Lung microvascular endothelial cell (primary cell): Measurements from ENCODE around the gene TBC1D21. TPM values are rescaled to one million over a fixed set of nuclear protein-coding genes. Genes with fewer than 3 reads are reported as not detected.

Experiments used
- DNase-seq, 2 donors: peaks; one replicate each; pipeline versions ENCODE4 v3.0.0 to v3.0.0-alpha.2; 2010; ENCODE audit warnings: low read depth in 2 of 2
- total RNA-seq: library from RNA; depleted of rRNA; stranded (reverse); fragments of >200 nt; gene quantifications from 2 replicates; pipeline ENCODE4 v1.2.1, GENCODE V29; 2014

TBC1D21 gene
- total RNA-seq, 1 donor from 2014 or later = not detected

DNA sequence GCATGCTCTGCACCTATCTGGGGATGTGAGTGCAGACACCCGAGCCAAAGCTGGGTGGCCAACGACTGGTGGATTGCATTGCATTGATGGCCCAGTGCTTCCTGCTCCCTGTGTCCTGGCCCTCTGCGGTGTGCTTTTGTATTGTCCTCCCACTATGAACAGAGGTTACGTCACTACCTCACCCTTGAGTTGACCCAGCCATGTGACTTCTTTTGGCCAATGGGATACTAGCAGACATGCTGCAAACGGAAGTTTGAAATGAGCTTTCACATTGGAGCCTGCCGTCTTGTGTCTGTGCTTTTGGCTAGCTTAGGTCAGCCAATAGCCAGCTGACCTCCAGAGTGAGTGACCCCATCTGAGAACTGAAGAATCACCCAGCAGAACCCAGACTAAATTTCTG, 15.3 kb upstream of the TBC1D21 start:
- no peak for DNase-seq

GRCh38 chr15:73862276-73862675, 11.1 kb upstream of the TBC1D21 start:
- no peak for DNase-seq

DNA sequence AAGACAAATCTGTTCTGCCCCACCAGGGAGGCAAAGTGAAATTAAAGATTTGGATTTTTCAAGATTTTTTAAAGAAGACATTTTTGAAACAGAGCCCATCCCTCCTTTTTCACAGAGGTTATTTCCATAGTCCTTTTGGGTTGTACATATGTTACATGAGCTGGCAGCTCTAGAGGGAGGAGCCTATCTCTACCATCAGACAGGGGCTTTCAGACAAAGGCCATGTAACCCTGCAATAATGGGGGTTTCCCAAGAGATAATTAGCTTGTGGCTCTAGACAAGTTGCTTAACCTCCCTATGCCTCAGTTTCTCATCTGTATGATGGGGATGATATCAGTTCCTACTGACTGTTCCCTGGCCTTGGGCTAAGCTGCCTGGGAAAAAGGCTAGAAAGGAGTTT, 8.0 kb upstream of the TBC1D21 start:
- DNase-seq = no peak

GRCh38 chr15:73865904-73866303, 7.5 kb upstream of the TBC1D21 start:
- no peak for DNase-seq

GRCh38 chr15:73866481-73866880, 6.9 kb upstream of the TBC1D21 start:
- no peak for DNase-seq

DNA sequence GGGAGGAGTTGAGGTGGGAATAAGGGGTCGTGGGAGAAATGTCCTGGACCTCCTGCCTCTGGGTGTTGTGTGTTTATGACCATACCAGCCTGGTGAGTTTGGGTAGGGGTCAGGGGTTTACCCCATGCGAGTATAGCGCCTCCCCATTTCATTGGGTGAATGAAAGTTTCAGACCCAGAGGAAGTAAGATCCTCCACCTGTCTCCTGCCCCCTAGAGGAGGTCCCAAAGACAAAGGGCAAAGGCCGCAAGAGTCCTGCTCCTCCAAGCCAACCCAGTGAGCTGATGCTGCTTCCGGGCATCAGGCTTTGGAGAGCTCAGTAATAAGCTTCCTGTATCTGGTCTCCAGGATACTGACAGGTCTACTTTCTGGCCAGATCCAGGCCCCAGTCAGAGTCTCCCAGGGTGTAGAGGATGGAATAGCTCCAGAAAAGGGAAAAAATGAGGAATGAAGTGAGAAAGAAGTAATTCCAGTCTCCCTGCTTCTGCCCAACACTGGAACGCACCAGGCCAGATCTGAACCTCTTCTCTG, 6.4 kb upstream of the TBC1D21 start:
- DNase-seq = no peak

DNA sequence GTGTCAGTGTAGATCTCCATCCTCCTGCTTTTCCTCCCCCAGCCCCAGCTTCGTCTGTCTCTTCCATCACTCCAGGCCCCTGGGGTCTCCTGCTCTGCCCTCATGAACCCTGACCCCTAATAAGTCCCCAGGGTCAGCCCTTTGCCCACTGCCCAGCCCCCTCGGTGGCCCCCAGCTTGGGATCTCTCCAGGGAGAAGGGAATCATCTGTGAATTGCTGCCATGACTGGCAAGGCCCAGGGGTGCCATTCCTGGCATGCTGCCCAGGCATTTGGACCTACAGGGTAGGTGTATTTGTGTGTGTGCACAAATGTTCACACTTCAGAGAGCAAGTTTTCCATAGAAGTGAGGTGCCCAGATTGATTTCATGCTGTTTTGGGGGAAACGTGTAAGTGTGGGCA, 5.9 kb upstream of the TBC1D21 start:
- DNase-seq = no peak

- no peak for DNase-seq
Measured at GRCh38 chr15:73867956-73868355, 5.4 kb upstream of the TBC1D21 start.

DNA sequence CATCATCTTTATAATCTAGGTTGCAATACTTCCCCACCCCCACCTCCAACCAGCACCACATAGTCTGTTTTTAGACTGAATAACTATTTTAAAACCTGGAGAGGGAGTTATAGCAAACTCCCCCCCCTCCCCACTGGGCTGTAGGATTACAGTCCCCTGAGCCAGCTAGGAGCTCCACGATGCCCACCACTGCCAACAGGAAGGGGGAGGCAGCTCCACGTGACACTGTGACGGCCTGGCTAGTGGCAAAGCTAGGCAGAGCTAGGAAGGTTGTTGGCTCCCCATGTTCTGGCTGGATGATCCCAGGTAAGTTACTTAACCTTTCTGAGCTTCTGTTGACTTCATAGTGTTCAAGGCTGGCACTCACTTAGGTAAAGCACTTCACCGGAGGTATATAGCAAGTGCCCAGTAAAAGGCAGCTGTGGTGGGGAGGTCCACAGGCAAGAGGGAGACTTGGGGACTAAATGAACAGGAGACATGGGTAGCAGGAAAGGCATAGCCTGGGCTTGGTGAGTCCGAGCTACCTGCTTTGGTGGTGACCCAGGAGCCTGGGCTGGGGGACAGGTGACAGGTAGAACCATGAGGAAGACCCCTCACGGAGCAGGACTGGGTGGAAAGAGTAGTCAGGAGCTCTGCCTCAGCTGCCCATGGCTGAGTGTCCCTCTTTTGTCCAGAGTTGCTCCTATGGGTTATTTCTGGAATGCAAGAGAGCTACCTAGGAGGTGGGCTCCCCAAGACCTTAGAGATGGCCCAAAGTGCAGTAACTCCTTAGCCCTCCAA, 4.0 kb upstream of the TBC1D21 start:
- no peak for DNase-seq

DNA sequence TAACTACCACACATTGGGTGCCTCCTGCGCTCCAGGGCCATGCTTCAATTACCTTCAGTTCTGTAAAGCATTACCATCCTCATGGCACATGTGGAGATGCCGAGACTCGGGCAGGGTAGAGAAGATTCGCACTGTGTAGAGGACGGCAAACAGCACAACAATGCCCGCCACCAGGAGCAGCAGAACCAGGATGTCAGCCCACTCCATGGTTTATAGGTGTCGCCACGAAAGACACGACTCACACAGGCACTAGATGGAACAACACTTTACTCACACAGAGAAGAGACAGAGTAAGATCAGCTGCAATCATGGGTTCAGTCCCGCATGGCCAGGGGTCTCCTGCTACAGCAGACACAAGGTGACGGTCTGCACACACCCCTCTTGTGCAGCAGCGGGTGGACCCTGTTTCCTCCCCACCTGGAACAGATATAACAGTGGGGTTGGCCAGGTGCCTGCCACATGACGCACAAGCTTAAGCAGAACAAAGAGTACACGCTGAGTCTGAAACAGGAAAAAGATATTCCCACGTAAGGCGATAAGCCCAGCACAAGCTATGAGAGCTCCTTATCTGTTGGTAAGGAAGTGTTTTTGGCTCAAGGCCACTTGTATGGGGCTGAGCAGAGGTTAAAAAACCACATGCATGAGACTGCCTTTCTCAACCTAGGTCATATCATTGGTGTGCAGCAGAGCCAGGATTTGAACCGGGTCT, 2.5 kb upstream of the TBC1D21 start:
- DNase-seq = peak in 1 of 2 donors; percentile 41

- DNase-seq = no peak
Measured at GRCh38 chr15:73872346-73872745, 1.0 kb upstream of the TBC1D21 start.

- peak; percentile 68 to 75 for DNase-seq
Measured at GRCh38 chr15:73873889-73874511, 636 bp downstream of the TBC1D21 start.

GRCh38 chr15:73879426-73879825, 6.1 kb downstream of the TBC1D21 start:
- no peak for DNase-seq

GRCh38 chr15:73881579-73882320, 8.4 kb downstream of the TBC1D21 start:
- no peak for DNase-seq

DNA sequence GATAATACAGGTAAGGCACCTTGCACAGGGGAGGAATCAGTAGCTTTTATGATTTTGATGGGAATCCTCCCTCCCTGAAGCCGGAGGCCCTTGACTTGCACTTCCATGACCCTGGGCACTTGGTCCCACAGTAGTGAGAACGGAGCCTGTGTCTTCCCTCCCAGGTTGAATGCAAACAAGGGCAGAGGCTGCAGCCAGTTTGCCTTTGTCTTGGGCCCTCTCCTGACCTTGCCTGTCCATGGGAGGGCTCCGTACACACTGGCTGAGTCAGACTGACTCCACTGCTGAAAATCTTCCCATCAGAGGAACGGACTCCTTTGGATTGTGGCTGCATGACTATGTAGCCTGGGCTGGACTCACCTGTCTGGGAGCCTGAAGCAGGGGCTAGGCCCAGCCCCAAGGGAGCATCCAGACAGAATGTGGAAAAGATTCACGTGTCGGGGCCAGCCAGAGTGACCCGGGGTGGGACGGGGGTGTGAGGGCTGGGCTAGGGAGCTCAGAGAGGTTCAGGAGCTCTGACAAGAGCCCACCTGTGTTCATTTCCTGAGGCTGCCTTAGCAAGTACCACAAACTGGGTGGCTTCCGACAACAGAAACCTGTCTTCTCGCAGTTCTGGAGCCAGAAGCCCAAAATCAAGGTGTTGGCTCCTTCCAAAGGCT, 9.5 kb downstream of the TBC1D21 start:
- DNase-seq = no peak

- no peak for DNase-seq
Measured at GRCh38 chr15:73884159-73884558, 10.8 kb downstream of the TBC1D21 start.

DNA sequence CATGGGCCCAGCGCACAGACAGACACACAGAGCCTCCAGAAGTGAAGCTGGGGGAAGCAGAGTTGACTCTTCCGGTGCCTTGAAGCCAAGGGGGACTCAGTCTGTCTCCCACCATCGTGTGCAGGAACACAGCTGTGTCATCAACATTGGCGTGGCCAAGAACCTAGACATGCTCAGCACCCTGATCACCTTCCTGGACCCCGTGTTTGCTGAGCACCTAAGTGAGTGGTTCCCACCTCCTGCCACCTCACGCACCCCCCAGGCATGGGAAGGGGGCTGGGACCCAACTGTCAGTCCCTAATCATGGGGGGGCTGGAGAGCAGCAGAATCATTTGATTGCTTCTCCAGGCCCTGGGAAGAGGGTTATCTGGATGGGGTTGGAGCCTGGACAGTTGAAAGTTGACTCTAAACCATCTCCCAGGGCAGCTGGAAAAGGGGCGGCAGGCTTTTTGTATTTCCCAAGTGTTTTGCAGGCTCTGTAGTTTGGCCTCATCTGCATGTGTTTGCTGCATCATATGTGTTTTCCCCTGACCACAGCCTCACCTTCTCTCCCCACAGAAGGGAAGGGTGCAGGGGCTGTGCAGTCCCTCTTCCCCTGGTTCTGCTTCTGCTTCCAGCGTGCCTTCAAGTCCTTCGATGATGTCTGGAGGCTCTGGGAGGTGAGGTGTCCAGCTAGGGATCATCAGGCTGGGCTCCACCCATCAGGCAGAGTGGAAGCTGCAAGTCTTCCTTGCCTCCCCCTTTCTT, 12.8 kb downstream of the TBC1D21 start:
- no peak for DNase-seq

DNA sequence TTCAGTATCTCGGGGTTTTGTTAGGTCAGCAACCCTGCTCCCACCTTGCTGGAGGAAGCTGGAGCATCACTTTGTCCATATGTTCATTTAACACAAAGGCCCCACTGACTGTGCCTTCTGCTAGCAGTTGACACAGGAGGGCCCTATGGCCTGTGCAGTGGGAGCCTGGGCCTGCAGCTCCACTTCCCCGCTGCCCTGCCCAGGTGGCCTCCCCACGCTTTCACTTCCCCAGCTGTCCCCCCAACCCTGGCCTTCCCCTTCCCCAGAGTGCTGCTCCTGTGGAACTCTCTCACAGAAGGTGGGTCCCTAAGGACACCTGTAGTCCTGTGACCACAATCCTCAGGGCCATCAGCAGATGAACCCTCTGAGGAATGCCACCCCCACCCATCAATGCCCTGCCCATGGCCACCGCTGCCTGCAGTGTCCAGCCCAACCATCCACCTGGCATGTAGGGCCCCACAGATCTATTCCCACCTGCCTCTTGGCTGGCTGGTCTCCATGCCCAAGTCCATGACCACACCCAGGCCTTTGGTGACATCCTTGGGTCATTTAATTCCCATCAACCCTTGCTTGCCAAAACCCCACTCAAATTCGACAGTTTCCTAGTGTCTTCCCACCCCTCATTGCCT, 13.5 kb downstream of the TBC1D21 start:
- DNase-seq = no peak

DNA sequence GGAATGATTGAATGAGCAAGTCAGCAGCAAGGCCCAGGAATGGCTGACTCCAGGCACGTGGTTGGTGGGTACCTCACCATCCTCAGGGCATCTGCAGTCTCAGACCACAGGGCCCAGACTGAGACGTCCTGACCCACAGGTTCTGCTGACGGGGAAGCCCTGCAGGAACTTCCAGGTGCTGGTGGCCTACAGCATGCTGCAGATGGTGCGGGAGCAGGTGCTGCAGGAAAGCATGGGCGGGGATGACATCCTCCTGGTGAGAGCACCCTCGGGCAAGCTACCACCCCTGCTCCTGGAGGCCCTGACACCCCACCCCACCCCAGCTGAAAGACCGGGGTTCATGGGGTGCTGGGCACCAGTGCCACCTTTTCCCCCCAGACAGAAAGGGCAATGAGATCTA, 14.1 kb downstream of the TBC1D21 start:
- DNase-seq = no peak
